HG02678 (cell line): ENCODE results near the gene WFDC12.
"Not testable (repeated sequence)": the region's sequence is repeated elsewhere in the genome, so short reads cannot be mapped to it uniquely, and the experiment has no call there.

Experiments used
- ATAC-seq: cut with Tn5 transposase; IDR thresholded peaks from one replicate; pipeline ENCODE4 v1.9.1; 2021; ENCODE audit warnings: mild to moderate bottlenecking, moderate library complexity; ENCODE audit not compliant: unreplicated experiment

Gene WFDC12

GRCh38 chr20:45124365-45124764, at the start of gene WFDC12:
WFDC12 (minus strand) TSS chr20:45124465; CDS start chr20:45124447, 18 bp downstream.
- no peak for ATAC-seq

DNA sequence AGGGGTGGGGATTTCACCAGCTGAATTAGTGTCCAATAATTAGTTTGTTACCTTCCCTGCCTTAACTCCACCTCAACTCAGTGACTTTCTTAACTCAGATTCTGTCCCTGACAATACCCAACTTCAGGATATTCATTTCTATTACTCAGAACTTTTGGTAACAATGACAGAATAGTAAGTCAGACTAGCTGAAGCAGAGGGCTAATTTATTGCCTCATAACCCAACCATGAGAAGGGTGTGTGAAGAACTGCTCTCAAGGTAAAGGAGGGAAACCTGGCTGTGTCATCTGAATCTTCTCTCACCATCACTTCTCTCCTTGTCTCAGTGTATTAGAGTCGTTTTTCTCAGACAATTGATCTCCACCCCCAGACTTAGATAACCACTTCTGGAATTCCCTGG, 49.3 kb upstream of the WFDC12 start:
- no peak for ATAC-seq

- ATAC-seq: no peak
Observed at GRCh38 chr20:45164906-45165305, 40.6 kb upstream of the WFDC12 start.

DNA sequence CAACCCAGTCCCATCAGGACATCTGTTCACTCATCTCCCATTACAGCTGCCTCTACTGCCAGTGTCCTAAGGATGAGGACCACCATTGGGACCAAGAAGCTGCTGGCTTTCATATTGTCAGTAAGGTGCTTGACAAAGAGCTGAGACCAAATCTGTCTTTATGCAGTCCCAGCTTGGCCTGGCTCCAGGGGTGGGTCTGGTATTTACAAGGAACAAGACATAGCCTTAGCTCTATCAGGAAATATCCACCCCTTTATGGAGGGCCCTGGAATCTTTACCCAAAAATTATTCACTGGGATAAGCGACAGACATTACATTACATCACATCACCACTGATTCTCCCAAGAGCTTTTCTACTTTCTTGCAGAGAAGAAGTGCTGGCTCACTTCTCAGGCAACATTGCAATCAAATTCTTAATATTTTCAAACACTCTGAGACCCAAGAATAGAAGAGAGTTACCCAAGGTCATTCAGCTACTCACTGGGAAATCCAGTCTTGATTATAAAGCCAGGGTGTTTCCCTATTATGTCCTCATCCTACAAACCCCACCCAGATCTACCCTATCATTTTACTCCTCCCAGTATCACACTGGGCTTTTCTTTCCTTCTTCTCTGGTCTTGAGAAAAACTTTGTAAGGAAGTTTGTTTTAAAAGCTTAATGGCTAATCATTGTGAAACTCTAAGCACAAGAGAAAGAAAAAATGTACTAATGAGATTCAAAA, 39.0 kb upstream of the WFDC12 start:
- no peak for ATAC-seq

DNA sequence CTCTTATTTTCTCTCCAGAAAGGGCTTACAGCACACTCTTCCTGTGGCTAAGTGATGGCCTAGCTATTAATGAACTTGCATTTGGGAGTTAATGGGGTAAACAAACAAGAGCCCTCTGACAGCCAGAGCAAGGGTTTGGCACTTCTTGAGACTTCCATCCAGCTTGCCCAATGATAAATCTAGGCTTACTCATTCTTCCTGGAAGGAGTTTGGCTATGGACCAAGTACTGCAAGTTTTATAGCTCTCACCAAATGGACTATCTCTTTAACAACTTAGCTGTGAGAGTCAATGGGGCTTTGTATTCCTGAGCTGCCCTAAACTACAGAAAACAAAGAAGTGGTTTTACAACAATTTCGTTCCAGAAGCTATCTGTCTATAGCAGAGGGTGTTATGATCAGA, 33.7 kb upstream of the WFDC12 start:
- no peak for ATAC-seq

- no peak for ATAC-seq
Observed at GRCh38 chr20:45156713-45157112, 32.4 kb upstream of the WFDC12 start.

DNA sequence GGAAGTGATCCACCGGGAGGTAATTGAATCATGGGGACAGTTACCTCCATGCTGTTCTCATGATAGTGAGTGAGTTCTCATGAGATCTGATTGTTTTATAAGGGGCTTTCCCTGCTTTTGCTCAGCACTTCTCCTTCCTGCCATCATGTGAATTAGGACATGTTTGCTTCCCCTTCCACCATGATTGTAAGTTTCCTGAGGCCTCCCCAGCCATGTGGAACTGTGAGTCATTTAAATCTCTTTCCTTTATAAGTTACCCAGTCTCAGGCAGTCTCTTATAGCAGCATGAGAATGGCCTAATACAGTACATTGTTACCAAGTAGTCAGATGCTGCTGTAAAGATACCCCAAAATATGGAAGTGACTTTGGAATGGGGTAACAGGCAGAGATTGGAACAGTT, 30.5 kb upstream of the WFDC12 start:
- ATAC-seq: not testable (repeated sequence)

DNA sequence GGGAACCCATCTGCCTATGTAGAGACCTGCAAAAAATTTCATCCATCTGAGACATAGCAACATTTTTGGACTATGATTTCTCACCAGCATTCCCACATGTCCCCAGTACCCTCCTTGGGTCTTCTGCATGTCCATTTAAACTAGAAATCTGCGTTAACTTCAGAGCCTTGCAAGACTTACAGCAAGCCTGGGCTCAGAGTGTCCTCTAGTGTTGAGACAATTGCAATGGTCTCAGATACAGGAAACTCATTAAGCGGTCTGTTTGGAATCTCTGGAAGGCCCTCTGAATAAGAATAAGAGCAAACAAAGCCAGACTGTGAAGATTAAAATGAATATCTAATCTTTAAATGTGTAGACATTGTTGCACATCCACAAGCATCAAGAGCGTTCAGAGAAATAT, 29.9 kb upstream of the WFDC12 start:
- ATAC-seq: no peak

DNA sequence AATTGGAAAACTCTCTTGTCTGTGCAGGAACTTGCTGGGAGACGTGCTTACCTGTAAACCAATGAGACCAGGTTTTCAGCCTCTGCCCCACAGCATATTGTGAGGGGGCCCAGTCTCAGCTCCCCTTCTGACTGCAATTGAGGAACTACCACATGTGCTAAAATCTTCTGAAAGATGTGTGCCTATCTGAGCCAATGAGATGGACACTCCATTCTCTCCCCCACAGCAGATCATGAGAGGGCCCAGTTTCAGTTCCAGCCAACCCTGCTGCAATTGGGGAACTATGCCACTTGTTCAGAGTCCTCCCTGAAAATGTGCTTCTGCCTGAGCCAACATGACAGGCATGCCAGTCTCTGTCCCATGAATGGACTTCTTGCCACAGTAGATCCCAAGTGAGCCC, 29.5 kb upstream of the WFDC12 start:
- no peak for ATAC-seq

GRCh38 chr20:45153147-45153546, 28.9 kb upstream of the WFDC12 start:
- ATAC-seq: no peak

DNA sequence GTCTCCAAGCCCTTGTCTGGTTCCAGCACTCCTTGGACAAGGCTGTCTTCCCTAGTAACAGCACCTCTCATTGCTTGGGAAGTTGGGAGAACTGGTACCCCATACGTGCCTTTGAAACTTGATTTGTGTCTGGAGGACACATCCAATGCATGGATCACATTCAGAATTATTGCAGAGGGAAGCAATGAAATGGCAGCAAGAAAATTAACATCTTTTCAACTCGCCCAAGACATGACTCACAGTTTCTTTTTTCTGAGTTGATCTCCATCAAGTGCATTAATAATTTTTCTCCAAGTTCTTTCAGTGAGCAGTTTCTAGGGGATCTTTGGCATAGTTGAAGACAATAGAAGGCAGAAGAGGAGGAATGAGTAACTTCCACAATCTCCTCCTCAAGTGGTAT, 28.1 kb upstream of the WFDC12 start:
- no peak for ATAC-seq

GRCh38 chr20:45149062-45149461, 24.8 kb upstream of the WFDC12 start:
- ATAC-seq: no peak

GRCh38 chr20:45140836-45141235, 16.6 kb upstream of the WFDC12 start:
- ATAC-seq: no peak

- ATAC-seq: not testable (repeated sequence)
Observed at GRCh38 chr20:45139733-45140375, 15.6 kb upstream of the WFDC12 start.

DNA sequence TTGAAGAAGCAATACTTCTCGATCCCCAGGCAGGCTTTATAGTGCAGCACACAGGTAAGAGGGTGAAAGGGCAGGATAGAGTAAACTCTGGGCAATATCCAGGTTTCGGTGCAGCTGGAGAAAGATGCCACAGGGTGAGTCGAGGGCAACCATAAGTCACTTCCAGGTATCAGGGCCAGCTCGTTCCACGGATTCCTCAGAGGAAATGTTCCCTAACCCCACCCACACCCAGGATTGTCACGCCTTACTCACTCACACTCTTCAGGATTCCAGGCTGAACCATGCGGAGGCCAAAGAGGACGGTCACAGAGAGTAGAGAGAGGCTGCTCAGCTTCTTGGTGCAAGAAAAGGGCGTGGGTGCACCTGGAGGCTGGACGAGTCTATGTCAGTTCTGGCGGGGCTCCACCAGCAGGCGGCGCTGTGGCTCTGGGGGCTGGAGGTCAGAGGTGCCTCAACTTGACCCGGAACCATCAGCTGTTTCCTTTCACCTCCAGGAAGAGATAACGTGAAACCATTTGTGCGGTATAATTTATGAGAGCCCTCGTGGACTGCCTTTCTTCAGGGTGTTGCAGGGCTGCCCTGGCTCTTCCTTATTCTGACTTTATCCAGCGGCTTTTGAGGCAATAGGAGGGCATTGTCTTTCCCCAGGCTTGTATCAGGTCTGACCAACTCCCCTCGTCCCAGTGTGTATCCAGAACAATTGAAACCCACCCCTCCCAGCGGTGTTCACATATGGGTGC, 14.5 kb upstream of the WFDC12 start:
- ATAC-seq: no peak

DNA sequence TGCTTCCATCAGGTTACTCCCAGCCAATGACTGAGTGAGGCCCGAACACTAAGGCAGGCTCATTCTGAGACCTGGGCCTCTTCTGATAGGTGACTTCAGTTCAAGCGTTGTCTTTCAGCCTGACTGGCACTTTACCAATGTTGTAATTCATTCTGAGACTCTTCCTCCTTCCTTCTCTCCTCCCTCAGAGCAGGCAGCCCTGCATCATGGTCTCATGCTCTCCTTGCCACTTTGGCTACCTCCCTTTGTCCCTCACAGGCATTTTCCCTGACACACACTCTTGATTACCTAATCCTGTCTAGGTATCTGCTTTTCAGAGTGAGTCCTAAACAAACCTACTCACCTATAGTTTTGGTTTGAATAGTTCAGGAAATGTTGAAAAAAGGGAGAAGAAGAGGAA, 12.6 kb upstream of the WFDC12 start:
- ATAC-seq: no peak

GRCh38 chr20:45128099-45128498, 3.8 kb upstream of the WFDC12 start:
- ATAC-seq: no peak

- ATAC-seq: no peak
Observed at GRCh38 chr20:45121388-45121787, 2.9 kb downstream of the WFDC12 start.

- no peak for ATAC-seq
Observed at GRCh38 chr20:45119556-45120266, 4.6 kb downstream of the WFDC12 start.

- no peak for ATAC-seq
Observed at GRCh38 chr20:45118028-45118427, 6.2 kb downstream of the WFDC12 start.

DNA sequence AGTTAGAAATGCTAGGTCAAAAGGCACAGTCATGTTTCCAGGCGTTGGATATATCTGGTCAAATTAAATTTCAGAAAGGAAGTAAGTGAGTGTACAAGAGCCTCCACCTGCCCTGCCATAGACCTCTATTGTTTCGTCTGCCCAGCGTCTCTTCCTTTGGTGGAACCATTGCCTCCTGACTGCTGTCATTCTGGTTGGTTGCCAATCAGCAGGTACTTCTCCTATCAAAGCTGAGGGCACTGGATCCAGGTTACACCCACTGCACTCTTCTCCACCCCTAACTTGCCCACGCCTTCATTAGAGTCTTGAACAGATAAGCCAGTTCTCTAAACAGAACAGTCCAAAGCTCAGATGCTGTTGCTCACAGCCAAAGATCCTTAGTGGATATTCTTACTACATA, 6.7 kb downstream of the WFDC12 start:
- no peak for ATAC-seq
